AG04450 (cell line): ENCODE results near the gene LCN10. TPM values are rescaled to one million over a fixed set of nuclear protein-coding genes. Genes with fewer than 3 reads are reported as not detected.
A peak's percentile ranks its signal among the peaks of the same experiment; 100 is the strongest.
"Not testable (repeated sequence)": the region's sequence is repeated elsewhere in the genome, so short reads cannot be mapped to it uniquely, and the experiment has no call there.

Experiments used
- CTCF ChIA-PET: fragments of 300-600, 350-600 bp; formaldehyde crosslinking; extraction: SDS; loops from one replicate; lab custom pipeline; 2022; ENCODE audit warnings: antibody characterized with exemption, inconsistent platforms; lab: Charles Lee
- POLR2A ChIA-PET: fragments of 350-600 bp; formaldehyde crosslinking; extraction: SDS; loops from one replicate; lab custom pipeline; 2021; ENCODE audit warnings: antibody characterized with exemption, inconsistent platforms; lab: Yijun Ruan, JAX
- DNase-seq: peaks from one replicate; pipeline ENCODE4 v3.0.0-alpha.2; 2011; ENCODE audit warnings: low read depth, low spot score
- H3K27ac ChIP-seq: one replicate; pipeline ENCODE4 v1.5.1; 2012; ENCODE audit warnings: low read depth, low read length, control low read depth
- H3K27me3 ChIP-seq: one replicate; pipeline ENCODE4 v1.6.0; 2012; ENCODE audit warnings: low read length; ENCODE audit not compliant: control insufficient read depth, insufficient read depth
- H3K4me3 ChIP-seq: 2 replicates; pipeline ENCODE4 v1.5.1; 2011; ENCODE audit warnings: mild to moderate bottlenecking, low read depth, low read length, control low read depth
- H3K9me3 ChIP-seq: 2 replicates; pipeline ENCODE4 v1.5.1; 2012; ENCODE audit warnings: low read length; ENCODE audit not compliant: control insufficient read depth, insufficient read depth
- CTCF ChIP-seq: IDR thresholded peaks from 2 replicates; pipeline ENCODE4 v1.5.1; 2011; ENCODE audit warnings: low read depth, low read length, control low read depth, inconsistent platforms
- polyA plus RNA-seq: library from polyadenylated mRNA; depleted of rRNA; stranded (reverse); fragments of >200 nt; gene quantifications from 2 replicates; pipeline ENCODE4 v1.2.3, GENCODE V29; 2011

LCN10 gene
- polyA plus RNA-seq, 1 experiment = not detected

- DNase-seq = peak; percentile 7
- H3K27ac ChIP-seq, POLR2A ChIA-PET, H3K4me3 ChIP-seq, H3K9me3 ChIP-seq: not testable (repeated sequence)
- TF ChIP-seq CTCF = 0 out of 2 replicates have a peak, but pooled peaks have one; percentile 13
- CTCF ChIA-PET = interaction anchor here (0.6 to 1.9 kb wide), 2 partner anchors 11 to 221 kb away, joined by 4 to 6 read pairs; no protein-coding TSS in a partner anchor
- H3K27me3 ChIP-seq = peaks cover 14% of the 10 kb centered on the region
These were observed 23.8 kb upstream of the LCN10 start for GRCh38 chr9:136766410-136767120.

- H3K27me3 ChIP-seq = peaks cover 14% of the 10 kb centered on the region
- H3K9me3 ChIP-seq, H3K27ac ChIP-seq, POLR2A ChIA-PET, DNase-seq, H3K4me3 ChIP-seq: not testable (repeated sequence)
- CTCF ChIA-PET = interaction anchor here (0.6 to 1.9 kb wide), 2 partner anchors 11 to 222 kb away, joined by 4 to 6 read pairs; no protein-coding TSS in a partner anchor
These were observed 23.1 kb upstream of the LCN10 start for GRCh38 chr9:136765745-136766409.

GRCh38 chr9:136765041-136765440 is 22.3 kb upstream of the LCN10 start:
- CTCF ChIA-PET = no interaction called here
- H3K4me3 ChIP-seq = no peak overlapping the region
- H3K9me3 ChIP-seq = no peaks in the 10 kb centered on the region; the same call in 1 of the 2 replicates
- POLR2A ChIA-PET = no interaction called here
- H3K27me3 ChIP-seq = peaks cover 14% of the 10 kb centered on the region
- H3K27ac ChIP-seq = no peak overlapping the region
- no peak for DNase-seq
- no peak for TF ChIP-seq CTCF

GRCh38 chr9:136764301-136764891 is 21.7 kb upstream of the LCN10 start, which contains the start of gene LCN15:
TSS of gene LCN15 (minus strand) at chr9:136764518. CDS start at chr9:136764488, 30 bp downstream.
- TF ChIP-seq CTCF = no peak
- CTCF ChIA-PET = no interaction called here
- DNase-seq = no peak

GRCh38 chr9:136763649-136764035 is 20.9 kb upstream of the LCN10 start:
- CTCF ChIA-PET = interaction anchor here (0.6 kb wide), 1 partner anchor 27 kb away, joined by 5 read pairs; no protein-coding TSS in a partner anchor

More at GRCh38 chr9:136764301-136764891, 21.7 kb upstream of the LCN10 start, which contains the start of gene LCN15:
- Histone ChIP-seq H3K27me3 (peaks cover 14% of the 10 kb centered on the region), H3K4me3 (no peak within 1 kb of the TSS), H3K27ac (no peak within 1 kb of the TSS), H3K9me3 (no peaks in the 10 kb centered on the region; the same call in 1 of the 2 replicates)
- POLR2A ChIA-PET = no interaction called here

More at GRCh38 chr9:136763649-136764035, 20.9 kb upstream of the LCN10 start:
- H3K27me3 ChIP-seq = peaks cover 14% of the 10 kb centered on the region
- H3K9me3 ChIP-seq = no peaks in the 10 kb centered on the region; the same call in 1 of the 2 replicates
- H3K4me3 ChIP-seq = no peak overlapping the region
- POLR2A ChIA-PET = no interaction called here
- H3K27ac ChIP-seq = no peak overlapping the region
- DNase-seq = no peak
- TF ChIP-seq CTCF = no peak
